IMR-90 (cell line): ENCODE data around the gene PIP4P1. TPM values are rescaled to one million over a fixed set of nuclear protein-coding genes. Genes with fewer than 3 reads are reported as not detected.

ENCODE experiments used
- ATAC-seq: fragments of 200-7000 bp; cut with Tn5 transposase; 2 replicates; pipeline ENCODE4 v1.9.1; 2020; ENCODE audit warnings: low read depth, mild to moderate bottlenecking, moderate library complexity
- BruUV-seq: library from RNA; stranded (reverse); fragments of 400-500 nt; replicated peaks from 2 replicates; lab custom pipeline; 2021; lab: Mats Ljungman, UMichigan
- CTCF ChIA-PET: fragments of 300-600 bp; formaldehyde crosslinking; extraction: SDS; loops from one replicate; lab custom pipeline; 2021; ENCODE audit warnings: antibody characterized with exemption; lab: Yijun Ruan, JAX
- POLR2A ChIA-PET: fragments of 300-600 bp; sonication (Branson Sonifier 250); formaldehyde crosslinking; loops from one replicate; lab custom pipeline; 2022; ENCODE audit warnings: antibody characterized with exemption; ENCODE audit not compliant: unreplicated experiment; lab: Charles Lee
- DNase-seq: peaks from one replicate; pipeline ENCODE4 v3.0.0; 2013
- H2AFZ ChIP-seq: replicated peaks from 2 replicates; pipeline ENCODE3; 2013; ENCODE audit warnings: low read length, mild to moderate bottlenecking; ENCODE audit not compliant: poor library complexity
- H2AK5ac ChIP-seq: 2 replicates; pipeline ENCODE4 v1.6.1; 2013; ENCODE audit warnings: low read depth, low read length, inconsistent platforms
- H2AK9ac ChIP-seq: replicated peaks from 2 replicates; pipeline ENCODE3; 2013; ENCODE audit warnings: mild to moderate bottlenecking, low read depth, low read length, moderate library complexity; ENCODE audit not compliant: poor library complexity
- H2BK120ac ChIP-seq: 2 replicates; pipeline ENCODE4 v1.6.1; 2013; ENCODE audit warnings: low read depth, low read length, inconsistent platforms
- H2BK15ac ChIP-seq: 3 replicates; pipeline ENCODE4 v1.6.1; 2013; ENCODE audit warnings: low read depth, low read length, inconsistent platforms
- H2BK20ac ChIP-seq: 2 replicates; pipeline ENCODE4 v1.6.1; 2013; ENCODE audit warnings: low read depth, mild to moderate bottlenecking, inconsistent platforms, low read length, moderate library complexity
- H2BK5ac ChIP-seq: 2 replicates; pipeline ENCODE4 v1.6.1; 2013; ENCODE audit warnings: mild to moderate bottlenecking, low read depth, low read length, inconsistent platforms; ENCODE audit not compliant: poor library complexity, severe bottlenecking
- H3K14ac ChIP-seq: replicated peaks from 2 replicates; pipeline ENCODE4 v1.6.1; 2013; ENCODE audit warnings: low read depth, low read length, inconsistent platforms
- H3K18ac ChIP-seq: 2 replicates; pipeline ENCODE4 v1.6.1; 2013; ENCODE audit warnings: low read depth, low read length, control low read depth
- H3K23ac ChIP-seq: 2 replicates; pipeline ENCODE4 v1.6.1; 2013; ENCODE audit warnings: low read depth, low read length, inconsistent platforms
- H3K27ac ChIP-seq: 2 replicates; pipeline ENCODE4 v1.5.1; 2013; ENCODE audit warnings: mild to moderate bottlenecking, control low read depth, low read length; ENCODE audit not compliant: insufficient read depth
- H3K27me3 ChIP-seq: 2 replicates; pipeline ENCODE4 v1.6.1; 2013; ENCODE audit warnings: low read length; ENCODE audit not compliant: control insufficient read depth, insufficient read depth
- H3K36me3 ChIP-seq: 2 replicates; pipeline ENCODE4 v1.6.1; 2013; ENCODE audit warnings: low read length, mixed read lengths; ENCODE audit not compliant: control insufficient read depth, insufficient read depth
- H3K4ac ChIP-seq: 2 replicates; pipeline ENCODE4 v1.6.1; 2013; ENCODE audit warnings: low read depth, low read length, inconsistent platforms
- H3K4me1 ChIP-seq: 2 replicates; pipeline ENCODE4 v1.6.1; 2013; ENCODE audit warnings: low read length, mixed read lengths; ENCODE audit not compliant: control insufficient read depth, insufficient read depth
- H3K4me2 ChIP-seq: 2 replicates; pipeline ENCODE4 v1.6.1; 2013; ENCODE audit warnings: low read depth, mild to moderate bottlenecking, control low read depth, low read length, moderate library complexity
- H3K4me3 ChIP-seq: 2 replicates; pipeline ENCODE4 v1.5.1; 2013; ENCODE audit warnings: low read depth, mild to moderate bottlenecking, control low read depth, low read length, moderate library complexity; ENCODE audit not compliant: insufficient read depth
- H3K56ac ChIP-seq: 2 replicates; pipeline ENCODE4 v1.6.1; 2013; ENCODE audit warnings: low read length, inconsistent platforms; ENCODE audit not compliant: insufficient read depth; ENCODE audit errors: extremely low read depth
- H3K79me1 ChIP-seq, 2 experiments: 2 replicates each; pipeline ENCODE4 v1.6.1; 2013; ENCODE audit warnings: low read length in 2 of 2, inconsistent platforms in 1 of 2, low read depth in 1 of 2
- H3K9ac ChIP-seq: 2 replicates; pipeline ENCODE4 v1.6.1; 2013; ENCODE audit warnings: low read depth, low read length, control low read depth
- H3K9me1 ChIP-seq: 2 replicates; pipeline ENCODE4 v1.6.1; 2013; ENCODE audit warnings: low read length, inconsistent platforms; ENCODE audit not compliant: insufficient read depth
- H3K9me3 ChIP-seq: 2 replicates; pipeline ENCODE4 v1.6.1; 2013; ENCODE audit warnings: low read length; ENCODE audit not compliant: control insufficient read depth, insufficient read depth
- H4K20me1 ChIP-seq: 2 replicates; pipeline ENCODE4 v1.6.1; 2013; ENCODE audit warnings: low read length, inconsistent platforms; ENCODE audit not compliant: insufficient read depth
- H4K5ac ChIP-seq: 2 replicates; pipeline ENCODE4 v1.6.1; 2013; ENCODE audit warnings: mild to moderate bottlenecking, low read depth, low read length, control low read depth
- H4K8ac ChIP-seq, 2 experiments: 2 replicates each; pipeline ENCODE4 v1.6.1; 2013; ENCODE audit warnings: low read depth in 2 of 2, low read length in 2 of 2, control low read depth in 1 of 2, inconsistent platforms in 1 of 2
- H4K91ac ChIP-seq: 2 replicates; pipeline ENCODE4 v1.6.1; 2013; ENCODE audit warnings: low read depth, low read length, inconsistent platforms; ENCODE audit not compliant: insufficient read depth
- BHLHE40 ChIP-seq: fragments of 150-350 bp; IDR thresholded peaks from 2 replicates; pipeline ENCODE4 v1.6.1; 2016; ENCODE audit warnings: mild to moderate bottlenecking, low read depth, low read length
- CEBPB ChIP-seq: IDR thresholded peaks from 2 replicates; pipeline ENCODE4 v1.6.1; 2012; ENCODE audit warnings: low read depth, low read length, improper control_type of control experiment
- CHD1 ChIP-seq: IDR thresholded peaks from 2 replicates; pipeline ENCODE4 v1.6.1; 2012; ENCODE audit warnings: low read depth, low read length, improper control_type of control experiment
- CTCF ChIP-seq: conservative IDR thresholded peaks from 2 replicates; pipeline ENCODE4 v1.5.1; 2012; ENCODE audit warnings: mild to moderate bottlenecking, low read depth, low read length, improper control_type of control experiment
- ELK1 ChIP-seq: fragments of 150-350 bp; IDR thresholded peaks from 2 replicates; pipeline ENCODE4 v1.6.1; 2016; ENCODE audit warnings: low read depth, mild to moderate bottlenecking, low read length, moderate library complexity, borderline replicate concordance
- FOS ChIP-seq: fragments of 150-350 bp; IDR thresholded peaks from 2 replicates; pipeline ENCODE4 v1.6.1; 2016; ENCODE audit warnings: low read depth, low read length
- MAFK ChIP-seq: IDR thresholded peaks from 2 replicates; pipeline ENCODE4 v1.6.1; 2012; ENCODE audit warnings: low read depth, low read length, improper control_type of control experiment
- MAZ ChIP-seq: IDR thresholded peaks from 2 replicates; pipeline ENCODE4 v1.6.1; 2012; ENCODE audit warnings: low read depth, mild to moderate bottlenecking, low read length, improper control_type of control experiment, moderate library complexity, borderline replicate concordance
- MXI1 ChIP-seq: IDR thresholded peaks from 2 replicates; pipeline ENCODE4 v1.6.1; 2012; ENCODE audit warnings: low read depth, mild to moderate bottlenecking, low read length, moderate library complexity, borderline replicate concordance
- NFE2L2 ChIP-seq: fragments of 150-350 bp; IDR thresholded peaks from 2 replicates; pipeline ENCODE4 v1.6.1; 2016; ENCODE audit warnings: low read depth, mild to moderate bottlenecking, low read length
- POLR2A ChIP-seq: IDR thresholded peaks from 2 replicates; pipeline ENCODE4 v1.6.1; 2012; ENCODE audit warnings: mild to moderate bottlenecking, low read depth, low read length
- RAD21 ChIP-seq: IDR thresholded peaks from 2 replicates; pipeline ENCODE4 v1.6.1; 2012; ENCODE audit warnings: low read length, improper control_type of control experiment
- RCOR1 ChIP-seq: IDR thresholded peaks from 2 replicates; pipeline ENCODE4 v1.6.1; 2012; ENCODE audit warnings: mild to moderate bottlenecking, low read length, improper control_type of control experiment; ENCODE audit not compliant: insufficient replicate concordance
- RFX5 ChIP-seq: IDR thresholded peaks from 2 replicates; pipeline ENCODE4 v1.8.0; 2012; ENCODE audit warnings: low read depth, mild to moderate bottlenecking, low read length, moderate library complexity
- SMC3 ChIP-seq: fragments of 150-350 bp; IDR thresholded peaks from 2 replicates; pipeline ENCODE4 v1.6.1; 2016; ENCODE audit warnings: low read depth, mild to moderate bottlenecking, antibody characterized with exemption, low read length, moderate library complexity
- USF2 ChIP-seq: fragments of 150-350 bp; IDR thresholded peaks from 2 replicates; pipeline ENCODE4 v1.6.1; 2017; ENCODE audit warnings: mild to moderate bottlenecking, antibody characterized with exemption, low read length, low read depth
- WGBS, 2 experiments: methylation state at CpG; one replicate each; pipeline versions ENCODE4 v1.1.5 to v1.1.7; 2013; ENCODE audit warnings: missing lambda C conversion rate in 2 of 2; ENCODE audit not compliant: insufficient read length in 1 of 2; ENCODE audit errors: extremely low coverage in 2 of 2; 5-methylcytosine and 5-hydroxymethylcytosine counted together
- dilution Hi-C: fragments of 300-500 bp; cut with HindIII; formaldehyde crosslinking; loops from one replicate; pipeline ENCODE4 v1.14.3; 2018; ENCODE audit warnings: low sequenced_read_pairs; ENCODE audit not compliant: unreplicated experiment
- in situ Hi-C: fragments of 300-500 bp; cut with MboI; formaldehyde crosslinking; loops from 3 replicates; pipeline ENCODE4 v1.14.3; 2019; ENCODE audit warnings: low sequenced_read_pairs, inconsistent platforms, mixed read lengths
- intact Hi-C: fragments of 100-400 bp; cut with micrococcal nuclease; formaldehyde crosslinking; loops from 2 replicates; pipeline ENCODE4 v1.10.0; 2022
- polyA plus RNA-seq, 3 experiments: library from polyadenylated mRNA; depleted of rRNA; stranded (reverse); fragments of >200 nt; gene quantifications; 2 replicates each; pipeline ENCODE4 v1.2.3, GENCODE V29; 2012; ENCODE audit warnings: low replicate concordance in 1 of 3
- total RNA-seq: library from RNA; depleted of rRNA; stranded (reverse); fragments of >200 nt; gene quantifications from 2 replicates; pipeline ENCODE4 v1.2.3, GENCODE V29; 2012

Gene PIP4P1
- total and polyA plus RNA-seq, 2 of the 4 experiments (the other 2 are of a cell fraction): 15.2 to 27.8 TPM

- H3K27ac ChIP-seq: no peak overlapping the region
- H3K14ac ChIP-seq: no peak overlapping the region
- dilution Hi-C loops (no loop called here), in situ Hi-C loops (loop anchor here (10.0 kb wide), 1 partner anchor 266 kb away; the partner anchor contains the start of genes ANG and RNASE4), intact Hi-C loops (no loop called here)
- no peak for TF ChIP-seq RFX5
- no peak for TF ChIP-seq MAZ
- no peak for TF ChIP-seq MAFK
- TF ChIP-seq SMC3: no peak
- TF ChIP-seq BHLHE40: no peak
- no peak for TF ChIP-seq CEBPB
- no peak for TF ChIP-seq CTCF
- TF ChIP-seq MXI1: no peak
- TF ChIP-seq RCOR1: no peak
- TF ChIP-seq FOS: no peak
- no peak for TF ChIP-seq NFE2L2
- TF ChIP-seq USF2: no peak
- TF ChIP-seq CHD1: no peak
- TF ChIP-seq POLR2A: no peak
- TF ChIP-seq RAD21: no peak
- TF ChIP-seq ELK1: no peak
- no peak overlapping the region for H3K56ac ChIP-seq
- WGBS, 2 experiments: 86% methylated on average over 1 of the region's 2 CpGs; no CpG with 5 or more reads in 1 of the 2 experiments
- no TSS peak for BruUV-seq
- no peak overlapping the region for H3K4me2 ChIP-seq
- H4K91ac ChIP-seq: no peak overlapping the region
- H4K20me1 ChIP-seq: no peaks in the 10 kb centered on the region
- H2AFZ ChIP-seq: no peak overlapping the region
- ATAC-seq (no peak), DNase-seq (no peak)
- peaks cover 5% of the 10 kb centered on the region for H3K4me1 ChIP-seq
- no peak overlapping the region for H3K4me3 ChIP-seq
- H3K18ac ChIP-seq: no peak overlapping the region
- H2BK15ac ChIP-seq: no peak overlapping the region
- H2AK9ac ChIP-seq: no peak overlapping the region
- H2BK20ac ChIP-seq: no peak overlapping the region
- no peak overlapping the region for H3K4ac ChIP-seq
- ChIA-PET POLR2A (no interaction called here), CTCF (no interaction called here)
- no peaks in the 10 kb centered on the region for H3K79me1 ChIP-seq
- H2BK120ac ChIP-seq: no peak overlapping the region
- H4K5ac ChIP-seq: no peak overlapping the region
- no peak overlapping the region for H3K23ac ChIP-seq
- no peak overlapping the region for H2BK5ac ChIP-seq
- no peak overlapping the region for H3K9ac ChIP-seq
- peaks cover 2% of the 10 kb centered on the region for H3K27me3 ChIP-seq
- no peak overlapping the region for H4K8ac ChIP-seq
- no peak overlapping the region for H2AK5ac ChIP-seq
- no peaks in the 10 kb centered on the region for H3K9me1 ChIP-seq
- no peaks in the 10 kb centered on the region for H3K9me3 ChIP-seq
- no peaks in the 10 kb centered on the region for H3K36me3 ChIP-seq
Observed at GRCh38 chr14:20418501-20418909, 42.7 kb downstream of the PIP4P1 start.
